Left ventricle myocardium inferior (tissue), 1 donor: ENCODE data around the gene AOC3. TPM values are rescaled to one million over a fixed set of nuclear protein-coding genes. Genes with fewer than 3 reads are reported as not detected.
A peak's percentile ranks its signal among the peaks of the same experiment; 100 is the strongest.

Experiments used
- DNase-seq: peaks from one replicate; pipeline ENCODE4 v3.0.0-alpha.2; 2020
- H3K27ac ChIP-seq: fragments of 200-600 bp; replicated peaks from 2 replicates; pipeline ENCODE4 v1.8.0; 2021
- H3K27me3 ChIP-seq: fragments of 200-600 bp; 2 replicates; pipeline ENCODE4 v1.8.0; 2021; ENCODE audit warnings: low read depth
- H3K36me3 ChIP-seq: fragments of 200-600 bp; 2 replicates; pipeline ENCODE4 v1.8.0; 2021
- H3K4me1 ChIP-seq: fragments of 200-600 bp; 2 replicates; pipeline ENCODE4 v1.8.0; 2021
- H3K4me3 ChIP-seq: fragments of 200-600 bp; 2 replicates; pipeline ENCODE4 v1.8.0; 2021; ENCODE audit warnings: mild to moderate bottlenecking, moderate library complexity
- H3K9me3 ChIP-seq: fragments of 200-600 bp; replicated peaks from 2 replicates; pipeline ENCODE4 v1.8.0; 2021
- intact Hi-C: fragments of 100-400 bp; cut with micrococcal nuclease; formaldehyde crosslinking; loops from one replicate; pipeline ENCODE4 v1.11.0; 2022
- total RNA-seq: library from RNA; stranded (reverse); fragmentation: NEBNext Ultra II Directional; extraction: Animal tissue kit (Norgen Biotek cat#: 25700); gene quantifications from one replicate; pipeline ENCODE4 v1.2.1, GENCODE V29; 2021
- TF ChIP-seq, protein P1 (sequence below): fragments of 200-600 bp; IDR thresholded peaks from 2 replicates; pipeline ENCODE4 v1.8.0; 2021; ENCODE audit warnings: antibody characterized with exemption, mild to moderate bottlenecking, borderline replicate concordance
- donor health status: DM: no; HTN: yes; CAD: no; lungs with severe emphysema.

The AOC3 gene
- total RNA-seq, 1 donor from 2014 or later: 7.6 TPM

DNA sequence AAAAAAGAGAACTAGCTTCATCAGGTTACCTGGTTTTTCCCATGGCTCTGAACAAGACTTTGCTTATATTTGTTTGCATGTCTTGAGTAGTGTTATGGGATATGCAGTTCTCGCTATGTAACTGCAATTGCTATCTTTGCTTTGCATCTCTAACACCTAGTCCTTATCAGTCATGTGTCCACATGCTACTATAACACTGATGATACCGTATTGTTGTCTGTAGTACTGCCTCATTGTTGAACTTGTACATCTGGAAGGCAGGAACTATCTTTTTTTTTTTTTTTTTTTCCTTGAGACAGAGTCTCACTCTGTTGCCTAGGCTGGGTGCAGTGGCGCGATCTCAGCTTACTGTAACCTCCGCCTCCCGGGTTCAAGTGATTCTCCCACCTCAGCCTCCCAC lies 15.3 kb upstream of the AOC3 start:
- TF ChIP-seq, protein P1, sequence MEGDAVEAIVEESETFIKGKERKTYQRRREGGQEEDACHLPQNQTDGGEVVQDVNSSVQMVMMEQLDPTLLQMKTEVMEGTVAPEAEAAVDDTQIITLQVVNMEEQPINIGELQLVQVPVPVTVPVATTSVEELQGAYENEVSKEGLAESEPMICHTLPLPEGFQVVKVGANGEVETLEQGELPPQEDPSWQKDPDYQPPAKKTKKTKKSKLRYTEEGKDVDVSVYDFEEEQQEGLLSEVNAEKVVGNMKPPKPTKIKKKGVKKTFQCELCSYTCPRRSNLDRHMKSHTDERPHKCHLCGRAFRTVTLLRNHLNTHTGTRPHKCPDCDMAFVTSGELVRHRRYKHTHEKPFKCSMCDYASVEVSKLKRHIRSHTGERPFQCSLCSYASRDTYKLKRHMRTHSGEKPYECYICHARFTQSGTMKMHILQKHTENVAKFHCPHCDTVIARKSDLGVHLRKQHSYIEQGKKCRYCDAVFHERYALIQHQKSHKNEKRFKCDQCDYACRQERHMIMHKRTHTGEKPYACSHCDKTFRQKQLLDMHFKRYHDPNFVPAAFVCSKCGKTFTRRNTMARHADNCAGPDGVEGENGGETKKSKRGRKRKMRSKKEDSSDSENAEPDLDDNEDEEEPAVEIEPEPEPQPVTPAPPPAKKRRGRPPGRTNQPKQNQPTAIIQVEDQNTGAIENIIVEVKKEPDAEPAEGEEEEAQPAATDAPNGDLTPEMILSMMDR: no peak
- H3K4me3 ChIP-seq: no peak overlapping the region
- peaks cover 32% of the 10 kb centered on the region for H3K4me1 ChIP-seq
- intact Hi-C loops: no loop called here
- no peaks in the 10 kb centered on the region for H3K9me3 ChIP-seq
- no peak overlapping the region for H3K27ac ChIP-seq
- DNase-seq: no peak
- H3K27me3 ChIP-seq: no peaks in the 10 kb centered on the region
- peaks cover 62% of the 10 kb centered on the region for H3K36me3 ChIP-seq

DNA sequence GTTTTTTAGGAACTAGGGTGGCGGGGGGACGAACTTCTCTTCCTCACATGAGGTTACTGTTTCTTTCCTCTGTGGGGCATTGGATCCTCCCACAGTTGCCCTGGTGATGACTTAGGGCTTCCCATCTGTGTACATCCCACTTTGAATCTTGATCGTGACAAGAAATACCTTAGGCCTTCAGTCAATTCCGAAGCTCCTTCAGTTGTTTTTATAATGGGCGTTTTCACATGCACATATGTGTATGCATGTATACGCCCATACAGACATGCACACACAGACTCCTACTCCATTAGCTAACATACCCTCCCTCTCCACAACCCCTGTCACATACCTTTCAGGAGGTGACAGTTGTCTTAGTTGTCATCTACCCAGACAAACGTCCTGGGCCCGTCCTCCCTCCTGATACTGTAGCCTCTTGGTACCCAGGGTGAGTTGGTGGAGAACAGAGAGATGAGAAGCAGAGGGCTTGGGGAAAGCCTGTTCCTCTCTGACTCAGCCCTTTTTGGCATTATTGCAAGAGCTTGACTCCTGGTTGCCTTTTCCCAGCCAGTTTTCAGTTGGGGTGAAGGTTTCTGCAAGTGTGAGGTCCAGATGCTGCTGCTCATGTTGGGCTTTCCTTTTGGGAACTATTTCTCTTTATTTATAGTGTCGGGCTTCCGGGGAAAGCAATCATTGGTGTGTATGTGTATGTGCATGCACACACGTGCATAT lies 8.9 kb upstream of the AOC3 start:
- Histone ChIP-seq H3K9me3 (no peaks in the 10 kb centered on the region), H3K27ac (no peak overlapping the region), H3K27me3 (no peaks in the 10 kb centered on the region), H3K4me1 (peaks cover 19% of the 10 kb centered on the region), H3K36me3 (peaks cover 85% of the 10 kb centered on the region), H3K4me3 (no peak overlapping the region)
- intact Hi-C loops: loop anchor here (2.0 kb wide), 1 partner anchor 89 kb away; no protein-coding TSS in a partner anchor
- no peak for DNase-seq
- TF ChIP-seq, protein P1: no peak

DNA sequence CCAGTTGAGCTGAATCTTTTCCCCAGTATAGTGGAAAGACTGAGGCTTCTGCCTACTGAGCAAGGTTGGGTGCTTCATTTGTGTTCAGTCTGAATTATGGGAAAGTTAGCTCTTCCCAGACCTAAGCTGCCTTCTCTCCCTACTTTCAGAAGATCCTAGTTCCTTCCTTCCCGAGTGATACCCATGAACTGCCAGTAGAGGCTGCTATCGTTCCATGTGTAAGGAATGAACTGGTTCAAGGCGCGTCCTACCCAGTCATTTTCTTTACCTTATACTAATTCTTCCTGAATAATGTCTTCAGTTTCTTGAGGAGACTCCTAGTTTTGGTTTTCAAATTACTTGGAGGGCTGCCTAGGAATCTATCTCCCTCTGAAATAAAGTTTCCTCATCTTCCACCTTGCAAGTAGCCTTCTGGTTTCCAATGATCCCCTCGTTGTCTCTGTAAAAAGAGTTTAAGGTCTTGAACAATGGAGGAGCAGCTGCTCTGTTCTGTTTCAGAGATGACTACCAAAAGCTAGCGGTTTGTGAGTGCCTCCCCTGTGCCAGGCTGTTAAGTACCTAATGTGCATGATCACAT lies 7.6 kb upstream of the AOC3 start:
- peaks cover 72% of the 10 kb centered on the region for H3K36me3 ChIP-seq

DNA sequence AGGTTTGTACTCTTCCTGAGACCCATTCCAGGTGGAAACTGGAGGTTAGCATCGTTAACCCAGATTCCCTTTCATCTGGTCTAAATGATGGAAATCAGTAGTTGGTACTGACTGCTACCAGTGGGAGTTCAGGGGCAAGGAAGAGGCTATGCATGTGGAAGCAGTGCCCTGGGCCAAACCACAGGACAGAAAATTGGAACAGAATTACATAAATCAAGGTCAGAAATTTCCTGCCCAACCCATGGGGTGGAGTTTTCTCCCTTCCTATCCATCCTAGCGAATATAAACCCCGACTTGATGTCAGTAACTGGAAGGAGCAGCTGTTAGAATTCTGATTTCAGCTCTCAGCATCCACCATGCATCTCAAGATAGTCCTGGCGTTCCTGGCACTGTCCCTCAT lies 6.7 kb upstream of the AOC3 start, which contains the start of gene AOC2:
Gene AOC2, plus strand, starts transcription at position 310 of the 400 bp plus-strand sequence. Its CDS starts 47 bp downstream, at position 357.
- peaks cover 24% of the 10 kb centered on the region for H3K4me1 ChIP-seq
- no peaks in the 10 kb centered on the region for H3K27me3 ChIP-seq
- DNase-seq: no peak
- TF ChIP-seq, protein P1: no peak
- peaks cover 64% of the 10 kb centered on the region for H3K36me3 ChIP-seq
- H3K4me3 ChIP-seq: no peak within 1 kb of the TSS
- intact Hi-C loops: no loop called here
- H3K9me3 ChIP-seq: no peaks in the 10 kb centered on the region
- H3K27ac ChIP-seq: no peak within 1 kb of the TSS

More for the DNA sequence above, 7.6 kb upstream of the AOC3 start:
- DNase-seq: no peak
- no peaks in the 10 kb centered on the region for H3K9me3 ChIP-seq
- no peak overlapping the region for H3K4me3 ChIP-seq
- H3K27me3 ChIP-seq: no peaks in the 10 kb centered on the region
- no peak overlapping the region for H3K27ac ChIP-seq
- TF ChIP-seq, protein P1: peak; percentile 93
- H3K4me1 ChIP-seq: peaks cover 24% of the 10 kb centered on the region
- intact Hi-C loops: loop anchor here (2.0 kb wide), 1 partner anchor 87 kb away; no protein-coding TSS in a partner anchor

DNA sequence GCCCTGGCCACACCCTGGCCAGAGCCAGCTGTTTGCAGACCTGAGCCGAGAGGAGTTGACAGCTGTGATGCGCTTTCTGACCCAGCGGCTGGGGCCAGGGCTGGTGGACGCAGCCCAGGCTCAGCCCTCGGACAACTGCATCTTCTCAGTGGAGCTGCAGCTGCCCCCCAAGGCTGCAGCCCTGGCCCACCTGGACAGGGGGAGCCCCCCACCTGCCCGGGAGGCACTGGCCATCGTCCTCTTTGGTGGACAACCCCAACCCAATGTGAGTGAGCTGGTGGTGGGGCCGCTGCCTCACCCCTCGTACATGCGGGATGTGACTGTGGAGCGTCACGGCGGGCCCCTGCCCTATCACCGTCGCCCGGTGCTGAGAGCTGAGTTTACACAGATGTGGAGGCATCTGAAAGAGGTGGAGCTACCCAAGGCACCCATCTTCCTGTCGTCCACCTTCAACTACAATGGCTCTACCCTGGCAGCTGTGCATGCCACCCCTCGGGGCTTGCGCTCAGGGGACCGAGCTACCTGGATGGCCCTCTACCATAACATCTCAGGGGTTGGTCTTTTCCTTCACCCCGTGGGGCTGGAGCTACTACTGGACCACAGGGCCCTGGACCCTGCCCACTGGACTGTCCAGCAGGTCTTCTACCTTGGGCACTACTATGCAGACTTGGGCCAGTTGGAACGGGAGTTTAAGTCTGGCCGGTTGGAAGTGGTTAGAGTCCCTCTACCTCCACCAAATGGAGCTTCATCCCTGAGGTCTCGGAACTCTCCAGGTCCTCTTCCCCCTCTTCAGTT lies 6.0 kb upstream of the AOC3 start:
- Histone ChIP-seq H3K4me1 (peaks cover 28% of the 10 kb centered on the region), H3K36me3 (peaks cover 57% of the 10 kb centered on the region), H3K27me3 (no peaks in the 10 kb centered on the region), H3K27ac (no peak overlapping the region), H3K9me3 (no peaks in the 10 kb centered on the region), H3K4me3 (no peak overlapping the region)
- DNase-seq: no peak
- TF ChIP-seq, protein P1: no peak
- intact Hi-C loops: no loop called here
